Measurements from ENCODE around the gene SUV39H1. TPM values are rescaled to one million over a fixed set of nuclear protein-coding genes. Genes with fewer than 3 reads are reported as not detected.
"Not testable (repeated sequence)": the region's sequence is repeated elsewhere in the genome, so short reads cannot be mapped to it uniquely, and the experiment has no call there.

Gene SUV39H1
- total RNA-seq, 4 donors from 2014 or later = 0.59 to 7.8 (median 3.8) TPM

GRCh38 chrX:48683411-48683982 is 13.0 kb upstream of the SUV39H1 start, which contains the start of gene WAS:
Gene WAS, plus strand, starts transcription at chrX:48683799. Its CDS starts 55 bp downstream, at chrX:48683854.
- H3K27ac ChIP-seq = no peak within 1 kb of the TSS
- TF ChIP-seq POLR2A (IDR thresholded peaks at IDR 0.05) (no peak), CTCF (IDR thresholded peaks at IDR 0.05) (no peak)
- no peaks in the 10 kb centered on the region for H3K4me1 ChIP-seq
- DNase-seq = no peak
- no peaks in the 10 kb centered on the region for H3K9me3 ChIP-seq
- no peak within 1 kb of the TSS for H3K4me3 ChIP-seq
- intact Hi-C loops (cut with DNase I; ENCODE audit: low total_unique reads) = no loop called here
- H3K27me3 ChIP-seq = peaks cover 0 to 3% of the 10 kb centered on the region in 2 donors
- no peaks in the 10 kb centered on the region for H3K36me3 ChIP-seq

- DNase-seq = no peak
- Histone ChIP-seq H3K36me3 (no peaks in the 10 kb centered on the region), H3K4me3 (no peak overlapping the region), H3K9me3 (no peaks in the 10 kb centered on the region), H3K27ac (no peak overlapping the region), H3K4me1 (no peaks in the 10 kb centered on the region), H3K27me3 (peaks cover 0 to 3% of the 10 kb centered on the region in 2 donors)
- TF ChIP-seq POLR2A (IDR thresholded peaks at IDR 0.05) (no peak), CTCF (IDR thresholded peaks at IDR 0.05) (no peak)
- intact Hi-C loops (cut with DNase I; ENCODE audit: low total_unique reads) = no loop called here
These were observed 12.4 kb upstream of the SUV39H1 start for GRCh38 chrX:48684134-48684533.

GRCh38 chrX:48685416-48685815 is 11.1 kb upstream of the SUV39H1 start:
- H3K4me3 ChIP-seq = no peak overlapping the region
- DNase-seq = no peak
- no peaks in the 10 kb centered on the region for H3K9me3 ChIP-seq
- H3K27ac ChIP-seq = no peak overlapping the region
- H3K4me1 ChIP-seq = no peaks in the 10 kb centered on the region
- no peak for TF ChIP-seq CTCF (IDR thresholded peaks at IDR 0.05)
- TF ChIP-seq POLR2A (IDR thresholded peaks at IDR 0.05) = no peak
- peaks cover 0 to 3% of the 10 kb centered on the region in 2 donors for H3K27me3 ChIP-seq
- H3K36me3 ChIP-seq = no peaks in the 10 kb centered on the region
- intact Hi-C loops (cut with DNase I; ENCODE audit: low total_unique reads) = no loop called here

DNA sequence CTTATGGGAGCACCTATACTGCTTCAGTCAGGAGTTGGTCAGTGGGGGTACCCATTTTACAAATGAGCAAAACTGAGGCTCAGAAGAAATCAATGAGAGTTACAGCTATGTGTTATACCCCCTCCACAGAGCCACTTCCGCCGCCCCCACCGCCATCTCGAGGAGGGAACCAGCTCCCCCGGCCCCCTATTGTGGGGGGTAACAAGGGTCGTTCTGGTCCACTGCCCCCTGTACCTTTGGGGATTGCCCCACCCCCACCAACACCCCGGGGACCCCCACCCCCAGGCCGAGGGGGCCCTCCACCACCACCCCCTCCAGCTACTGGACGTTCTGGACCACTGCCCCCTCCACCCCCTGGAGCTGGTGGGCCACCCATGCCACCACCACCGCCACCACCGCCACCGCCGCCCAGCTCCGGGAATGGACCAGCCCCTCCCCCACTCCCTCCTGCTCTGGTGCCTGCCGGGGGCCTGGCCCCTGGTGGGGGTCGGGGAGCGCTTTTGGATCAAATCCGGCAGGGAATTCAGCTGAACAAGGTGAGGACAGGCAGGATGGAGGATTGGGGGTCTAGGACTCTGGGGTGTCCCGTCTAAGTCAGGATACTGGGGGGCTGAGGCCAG is 7.9 kb upstream of the SUV39H1 start:
- Histone ChIP-seq H3K27me3 (peaks cover 0 to 3% of the 10 kb centered on the region in 2 donors), H3K4me1 (no peaks in the 10 kb centered on the region), H3K27ac (no peak overlapping the region), H3K9me3 (no peaks in the 10 kb centered on the region), H3K36me3 (no peaks in the 10 kb centered on the region), H3K4me3 (no peak overlapping the region)
- no peak for DNase-seq
- intact Hi-C loops (cut with DNase I; ENCODE audit: low total_unique reads) = no loop called here
- TF ChIP-seq POLR2A (IDR thresholded peaks at IDR 0.05) = no peak
- TF ChIP-seq CTCF (IDR thresholded peaks at IDR 0.05) = no peak

GRCh38 chrX:48689208-48689920 is 7.2 kb upstream of the SUV39H1 start:
- DNase-seq = no peak
- Histone ChIP-seq H3K27ac (no peak overlapping the region), H3K36me3 (no peaks in the 10 kb centered on the region), H3K4me3 (no peak overlapping the region), H3K27me3 (peaks cover 0 to 3% of the 10 kb centered on the region in 2 donors), H3K9me3 (no peaks in the 10 kb centered on the region), H3K4me1 (no peaks in the 10 kb centered on the region)
- intact Hi-C loops (cut with DNase I; ENCODE audit: low total_unique reads) = no loop called here
- TF ChIP-seq CTCF (IDR thresholded peaks at IDR 0.05) (no peak), POLR2A (IDR thresholded peaks at IDR 0.05) (no peak)

GRCh38 chrX:48691746-48692145 is 4.8 kb upstream of the SUV39H1 start:
- H3K27me3 ChIP-seq; H3K4me1 ChIP-seq; intact Hi-C loops (cut with DNase I; ENCODE audit: low total_unique reads); H3K4me3 ChIP-seq; H3K9me3 ChIP-seq; H3K36me3 ChIP-seq; DNase-seq; H3K27ac ChIP-seq: not testable (repeated sequence)

Measured in uterus (tissue), 4 donors.